HG03060 (cell line): ENCODE data around the gene UBE2J2.

Source experiments
- ATAC-seq: cut with Tn5 transposase; IDR thresholded peaks from one replicate; pipeline ENCODE4 v1.9.1; 2021; ENCODE audit warnings: low read depth, moderate number of reproducible peaks; ENCODE audit not compliant: unreplicated experiment

The UBE2J2 gene

GRCh38 chr1:1216770-1217620, 56.7 kb downstream of the UBE2J2 start:
- no peak for ATAC-seq

- ATAC-seq: no peak
These were observed 57.6 kb downstream of the UBE2J2 start for GRCh38 chr1:1215881-1216605.

GRCh38 chr1:1215080-1215676, 58.5 kb downstream of the UBE2J2 start:
- no peak for ATAC-seq

- ATAC-seq: no peak
These were observed 60.0 kb downstream of the UBE2J2 start, which contains the start of gene TNFRSF4 for GRCh38 chr1:1213345-1214265. Gene TNFRSF4, minus strand, starts transcription at chr1:1214153. Its CDS starts 26 bp downstream, at chr1:1214127.

- no peak for ATAC-seq
These were observed 60.8 kb downstream of the UBE2J2 start for GRCh38 chr1:1212780-1213344.

GRCh38 chr1:1211541-1212441, 61.9 kb downstream of the UBE2J2 start:
- no peak for ATAC-seq

GRCh38 chr1:1210726-1211540, 62.7 kb downstream of the UBE2J2 start:
- ATAC-seq: no peak

- ATAC-seq: no peak
These were observed 64.8 kb downstream of the UBE2J2 start for GRCh38 chr1:1208713-1209433.

- no peak for ATAC-seq
These were observed 66.1 kb downstream of the UBE2J2 start for GRCh38 chr1:1207571-1207892.

GRCh38 chr1:1206966-1207531, 66.6 kb downstream of the UBE2J2 start:
- no peak for ATAC-seq

GRCh38 chr1:1206376-1206965, 67.2 kb downstream of the UBE2J2 start, which contains the start of gene TNFRSF18:
Gene TNFRSF18, minus strand, starts transcription at chr1:1206592. Its CDS starts 21 bp downstream, at chr1:1206571.
- no peak for ATAC-seq

- no peak for ATAC-seq
These were observed 67.8 kb downstream of the UBE2J2 start for GRCh38 chr1:1205769-1206375.

GRCh38 chr1:1204998-1205768, 68.5 kb downstream of the UBE2J2 start:
- ATAC-seq: no peak

- ATAC-seq: no peak
These were observed 69.2 kb downstream of the UBE2J2 start for GRCh38 chr1:1204425-1204920.
